HG03469 (cell line): ENCODE data around the gene NRAS.

Experiments
- ATAC-seq: cut with Tn5 transposase; IDR thresholded peaks from one replicate; pipeline ENCODE4 v1.9.1; 2021; ENCODE audit warnings: mild to moderate bottlenecking, moderate library complexity, moderate number of reproducible peaks; ENCODE audit not compliant: unreplicated experiment

NRAS gene

GRCh38 chr1:114728553-114728952 is 12.0 kb upstream of the NRAS start:
- ATAC-seq, result no peak

- no peak for ATAC-seq
These were observed 8.7 kb upstream of the NRAS start for GRCh38 chr1:114725230-114725629.

- ATAC-seq, result no peak
These were observed 7.3 kb upstream of the NRAS start for GRCh38 chr1:114723915-114724314.

GRCh38 chr1:114723457-114723856 is 6.9 kb upstream of the NRAS start:
- ATAC-seq, result no peak

GRCh38 chr1:114720492-114720891 is 3.9 kb upstream of the NRAS start:
- ATAC-seq, result no peak

- no peak for ATAC-seq
These were observed 2.8 kb upstream of the NRAS start for GRCh38 chr1:114719424-114719787.

- no peak for ATAC-seq
These were observed 2.3 kb upstream of the NRAS start for GRCh38 chr1:114718661-114719423.

GRCh38 chr1:114715952-114716303 is 643 bp downstream of the NRAS start:
- ATAC-seq, result no peak

- ATAC-seq, result no peak
These were observed 3.6 kb downstream of the NRAS start for GRCh38 chr1:114712977-114713376.

GRCh38 chr1:114710360-114710759 is 6.2 kb downstream of the NRAS start:
- no peak for ATAC-seq

- ATAC-seq, result no peak
These were observed 9.0 kb downstream of the NRAS start for GRCh38 chr1:114707604-114708003.

GRCh38 chr1:114703242-114703641 is 13.3 kb downstream of the NRAS start:
- ATAC-seq, result no peak

- ATAC-seq, result no peak
These were observed 13.8 kb downstream of the NRAS start for GRCh38 chr1:114702737-114703136.

GRCh38 chr1:114701931-114702330 is 14.6 kb downstream of the NRAS start:
- ATAC-seq, result no peak

GRCh38 chr1:114700036-114700600 is 16.5 kb downstream of the NRAS start:
- no peak for ATAC-seq

- ATAC-seq, result no peak
These were observed 19.8 kb downstream of the NRAS start for GRCh38 chr1:114696810-114697209.

- ATAC-seq, result no peak
These were observed 21.0 kb downstream of the NRAS start, which contains the start of gene AMPD1 for GRCh38 chr1:114695430-114696058. Gene AMPD1, minus strand, starts transcription at chr1:114695546. Its CDS starts 75 bp downstream, at chr1:114695471.

- ATAC-seq, result no peak
These were observed 21.8 kb downstream of the NRAS start for GRCh38 chr1:114694540-114695310.

GRCh38 chr1:114692947-114693346 is 23.6 kb downstream of the NRAS start:
- ATAC-seq, result no peak

GRCh38 chr1:114691061-114691460 is 25.5 kb downstream of the NRAS start:
- ATAC-seq, result no peak

GRCh38 chr1:114690148-114690547 is 26.4 kb downstream of the NRAS start:
- no peak for ATAC-seq

- ATAC-seq, result no peak
These were observed 28.0 kb downstream of the NRAS start for GRCh38 chr1:114688526-114688925.
